Mammary epithelial cell (primary cell): ENCODE results near the gene CHSY1.

Experiments
- EZH2 ChIP-seq: IDR thresholded peaks from 2 replicates; pipeline ENCODE4 v1.6.1; 2012; ENCODE audit warnings: low read length, inconsistent platforms, borderline replicate concordance
- TF ChIP-seq, protein P1 (sequence below), 2 donors: IDR thresholded peaks in 1 of 2; conservative IDR thresholded peaks in 1 of 2; 2 replicates each; pipeline ENCODE4 v1.5.1; 2011 to 2012; ENCODE audit warnings: inconsistent platforms in 2 of 2, low read length in 2 of 2, mild to moderate bottlenecking in 2 of 2, control low read depth in 1 of 2, low read depth in 1 of 2; ENCODE audit not compliant: insufficient read depth in 1 of 2; ENCODE audit errors: extremely low read depth in 1 of 2

DNA sequence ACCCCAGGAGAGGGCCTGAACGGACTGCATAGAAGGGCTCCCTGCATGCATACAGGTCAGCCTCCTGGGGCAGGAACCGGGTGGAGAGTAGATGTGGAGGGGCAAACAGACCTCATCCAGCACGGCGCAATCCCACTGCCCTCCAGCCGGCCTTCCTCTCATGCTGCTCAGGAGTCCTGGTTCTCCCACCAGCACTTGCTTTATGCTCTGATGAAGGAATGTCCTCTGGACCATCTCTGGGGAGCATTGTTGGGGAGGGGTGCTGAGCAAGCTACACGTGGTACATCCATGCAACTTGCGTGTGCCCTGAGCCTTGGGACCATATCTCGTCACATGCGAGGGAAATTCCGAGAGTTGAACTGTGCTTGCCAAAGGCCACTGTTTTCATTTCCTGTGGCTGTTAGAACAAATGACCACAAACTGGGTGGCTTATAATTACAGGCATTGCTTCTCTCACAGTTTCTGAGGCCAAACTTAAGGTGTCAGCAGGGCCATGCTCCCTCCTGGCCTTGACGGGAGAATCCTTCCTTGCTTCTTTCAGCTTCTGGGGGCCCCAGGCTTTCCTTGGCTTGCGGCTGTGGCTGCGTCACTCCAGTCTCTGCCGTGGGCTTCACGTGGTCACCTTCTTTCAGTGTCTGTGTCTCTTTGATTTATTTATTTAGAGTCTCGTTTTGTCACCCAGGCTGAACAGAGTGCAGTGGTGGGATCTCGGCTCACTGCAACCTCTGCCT lies 13.2 kb upstream of the CHSY1 start:
- no peak for TF ChIP-seq EZH2
- TF ChIP-seq, protein P1, sequence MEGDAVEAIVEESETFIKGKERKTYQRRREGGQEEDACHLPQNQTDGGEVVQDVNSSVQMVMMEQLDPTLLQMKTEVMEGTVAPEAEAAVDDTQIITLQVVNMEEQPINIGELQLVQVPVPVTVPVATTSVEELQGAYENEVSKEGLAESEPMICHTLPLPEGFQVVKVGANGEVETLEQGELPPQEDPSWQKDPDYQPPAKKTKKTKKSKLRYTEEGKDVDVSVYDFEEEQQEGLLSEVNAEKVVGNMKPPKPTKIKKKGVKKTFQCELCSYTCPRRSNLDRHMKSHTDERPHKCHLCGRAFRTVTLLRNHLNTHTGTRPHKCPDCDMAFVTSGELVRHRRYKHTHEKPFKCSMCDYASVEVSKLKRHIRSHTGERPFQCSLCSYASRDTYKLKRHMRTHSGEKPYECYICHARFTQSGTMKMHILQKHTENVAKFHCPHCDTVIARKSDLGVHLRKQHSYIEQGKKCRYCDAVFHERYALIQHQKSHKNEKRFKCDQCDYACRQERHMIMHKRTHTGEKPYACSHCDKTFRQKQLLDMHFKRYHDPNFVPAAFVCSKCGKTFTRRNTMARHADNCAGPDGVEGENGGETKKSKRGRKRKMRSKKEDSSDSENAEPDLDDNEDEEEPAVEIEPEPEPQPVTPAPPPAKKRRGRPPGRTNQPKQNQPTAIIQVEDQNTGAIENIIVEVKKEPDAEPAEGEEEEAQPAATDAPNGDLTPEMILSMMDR (conservative IDR thresholded peaks at IDR 0.05 in 1 of 2, IDR thresholded peaks at IDR 0.05 in 1 of 2; ENCODE audit: extremely low read depth in 1 of 2, insufficient read depth in 1 of 2, low read depth in 1 of 2, low read length in 2 of 2), result no peak
